Subcutaneous adipose tissue (tissue), 4 donors: ENCODE results near the gene GPHN. TPM values are rescaled to one million over a fixed set of nuclear protein-coding genes. Genes with fewer than 3 reads are reported as not detected.

Experiments used
- total RNA-seq, 4 donors: library from RNA; depleted of rRNA; stranded (reverse); fragments of >200 nt; gene quantifications; one replicate each; pipeline ENCODE4 v1.1.0, GENCODE V29; 2016
- TF ChIP-seq, protein P1 (sequence below): fragments of 450-650 bp; IDR thresholded peaks from one replicate; pipeline ENCODE4 v1.5.1; 2016; ENCODE audit warnings: low read depth, mild to moderate bottlenecking, control low read depth, antibody characterized with exemption, moderate library complexity

Gene GPHN
- total RNA-seq, 4 donors from 2014 or later: 18.0 to 38.2 (median 20.5) TPM

DNA sequence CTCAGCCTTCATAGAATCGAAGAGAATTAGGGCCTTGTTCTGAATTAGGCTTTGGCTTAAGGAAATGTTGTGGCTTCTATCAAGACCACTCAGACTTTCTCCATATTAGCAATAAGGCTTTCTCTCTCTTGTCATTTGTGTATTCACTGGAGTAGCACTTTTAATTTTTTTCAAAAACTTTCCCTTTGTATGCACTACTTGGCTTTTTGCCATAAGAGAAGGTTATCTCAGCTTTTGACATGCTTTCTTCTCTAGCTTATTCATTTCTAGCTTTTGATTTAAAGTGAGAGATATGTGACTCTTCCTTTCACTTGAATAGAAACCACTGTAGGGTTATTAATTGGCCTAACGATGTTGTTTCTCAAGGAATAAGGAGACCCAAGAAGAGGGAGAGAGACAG is 244.2 kb downstream of the GPHN start:
- TF ChIP-seq, protein P1, sequence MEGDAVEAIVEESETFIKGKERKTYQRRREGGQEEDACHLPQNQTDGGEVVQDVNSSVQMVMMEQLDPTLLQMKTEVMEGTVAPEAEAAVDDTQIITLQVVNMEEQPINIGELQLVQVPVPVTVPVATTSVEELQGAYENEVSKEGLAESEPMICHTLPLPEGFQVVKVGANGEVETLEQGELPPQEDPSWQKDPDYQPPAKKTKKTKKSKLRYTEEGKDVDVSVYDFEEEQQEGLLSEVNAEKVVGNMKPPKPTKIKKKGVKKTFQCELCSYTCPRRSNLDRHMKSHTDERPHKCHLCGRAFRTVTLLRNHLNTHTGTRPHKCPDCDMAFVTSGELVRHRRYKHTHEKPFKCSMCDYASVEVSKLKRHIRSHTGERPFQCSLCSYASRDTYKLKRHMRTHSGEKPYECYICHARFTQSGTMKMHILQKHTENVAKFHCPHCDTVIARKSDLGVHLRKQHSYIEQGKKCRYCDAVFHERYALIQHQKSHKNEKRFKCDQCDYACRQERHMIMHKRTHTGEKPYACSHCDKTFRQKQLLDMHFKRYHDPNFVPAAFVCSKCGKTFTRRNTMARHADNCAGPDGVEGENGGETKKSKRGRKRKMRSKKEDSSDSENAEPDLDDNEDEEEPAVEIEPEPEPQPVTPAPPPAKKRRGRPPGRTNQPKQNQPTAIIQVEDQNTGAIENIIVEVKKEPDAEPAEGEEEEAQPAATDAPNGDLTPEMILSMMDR: no peak

DNA sequence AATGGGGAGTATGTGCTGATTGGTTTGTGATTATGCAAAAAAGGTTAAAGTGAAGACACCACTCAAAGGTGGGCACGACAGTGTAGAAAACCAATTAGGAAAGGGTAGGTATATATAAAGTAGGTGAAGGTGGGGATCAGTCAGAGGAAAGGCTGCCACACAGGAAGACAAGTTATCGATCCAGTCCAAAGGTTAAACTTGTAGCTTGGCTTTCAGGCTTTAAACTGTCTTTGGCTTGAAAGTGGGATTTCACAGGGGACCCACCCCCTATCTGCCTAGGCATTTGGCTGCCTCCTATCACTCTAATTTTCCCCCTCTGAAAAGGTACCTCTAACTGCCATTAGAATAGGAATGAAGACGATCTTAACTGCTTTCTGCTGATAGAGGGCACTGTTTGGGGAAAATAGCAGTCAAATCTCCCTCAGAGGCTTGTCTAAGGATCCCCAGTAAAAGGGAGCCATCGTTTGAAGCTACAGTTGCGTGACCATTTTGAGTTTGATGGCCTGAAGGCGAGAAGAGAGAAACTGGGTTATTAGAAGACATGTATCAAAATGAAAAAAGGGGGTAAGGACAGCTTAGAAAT is 250.2 kb downstream of the GPHN start:
- TF ChIP-seq, protein P1: no peak

DNA sequence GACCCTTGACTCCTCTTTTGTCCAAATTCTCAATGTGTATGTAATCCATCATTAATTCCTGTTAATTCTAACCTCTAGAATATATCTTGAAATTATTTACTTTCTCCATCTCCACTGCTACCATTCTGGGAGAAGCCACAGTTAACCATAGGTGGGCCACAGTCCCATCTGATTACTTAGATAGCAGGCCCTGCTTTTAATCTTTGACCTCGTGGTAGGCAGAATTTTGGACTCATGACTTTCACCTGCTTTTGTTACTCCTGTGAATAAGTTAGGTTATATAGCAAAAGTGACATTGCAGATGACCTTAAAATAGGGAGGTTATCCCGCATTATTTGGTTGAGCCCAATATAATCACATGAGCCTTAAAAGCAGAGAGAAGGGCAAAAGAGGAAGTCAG is 264.2 kb downstream of the GPHN start:
- TF ChIP-seq, protein P1: no peak

DNA sequence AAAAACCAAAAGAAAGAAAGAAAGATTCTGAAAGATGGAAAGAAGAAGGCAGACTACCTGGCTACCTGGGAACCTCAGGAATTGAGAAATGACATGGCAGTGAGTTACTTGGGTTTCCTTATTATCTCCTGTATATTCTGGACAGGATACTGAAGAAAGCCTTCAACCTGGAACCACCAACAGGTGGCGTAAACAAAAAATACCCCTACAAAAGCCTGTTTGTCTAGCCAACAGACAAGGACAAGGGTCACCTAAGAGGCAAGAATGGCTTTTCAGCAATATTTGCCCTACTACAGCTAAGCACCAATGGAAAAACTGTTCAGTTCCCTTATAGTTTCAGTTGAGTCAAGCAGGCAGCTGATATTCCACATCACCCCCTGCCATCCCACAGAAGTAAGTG is 274.9 kb downstream of the GPHN start:
- TF ChIP-seq, protein P1: no peak

DNA sequence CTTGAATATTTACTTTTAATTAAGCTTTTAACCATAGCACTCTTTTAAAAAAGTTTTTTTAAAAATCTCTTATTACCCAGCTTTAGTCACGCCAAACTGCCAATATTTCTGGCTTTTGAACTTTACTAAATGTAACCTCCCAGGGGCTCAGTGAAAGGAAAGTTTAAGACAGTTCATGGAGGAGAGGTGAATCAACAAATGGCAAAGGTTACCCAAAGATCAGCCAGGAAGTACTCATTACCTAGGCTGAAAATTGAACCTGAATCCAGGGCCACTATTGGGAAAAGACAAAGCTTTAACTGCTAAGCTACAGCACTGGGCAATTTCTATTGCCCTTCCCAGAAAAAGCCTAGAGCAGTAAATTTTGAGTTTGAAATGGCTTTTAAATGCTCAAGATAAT is 282.2 kb downstream of the GPHN start:
- TF ChIP-seq, protein P1: no peak

DNA sequence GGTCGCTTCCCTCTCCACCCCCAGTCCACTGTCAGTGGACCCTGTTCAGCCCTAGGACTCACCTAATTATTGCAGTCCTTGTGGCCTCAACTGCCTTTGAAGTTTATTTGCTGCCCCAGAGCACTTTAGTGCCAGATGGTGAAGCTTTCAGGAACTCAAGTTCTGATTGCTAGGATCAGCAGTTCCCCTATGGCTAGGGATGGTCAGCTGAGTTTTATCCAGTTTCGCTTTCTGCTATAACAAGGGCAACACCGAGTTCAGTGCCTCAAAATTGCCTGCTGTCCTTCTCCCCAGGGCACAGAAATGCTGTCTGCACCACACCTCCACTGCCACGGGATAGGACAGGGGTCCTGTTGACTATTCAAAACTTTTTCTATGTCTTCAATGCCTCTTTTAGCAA is 295.0 kb downstream of the GPHN start:
- TF ChIP-seq, protein P1: no peak

DNA sequence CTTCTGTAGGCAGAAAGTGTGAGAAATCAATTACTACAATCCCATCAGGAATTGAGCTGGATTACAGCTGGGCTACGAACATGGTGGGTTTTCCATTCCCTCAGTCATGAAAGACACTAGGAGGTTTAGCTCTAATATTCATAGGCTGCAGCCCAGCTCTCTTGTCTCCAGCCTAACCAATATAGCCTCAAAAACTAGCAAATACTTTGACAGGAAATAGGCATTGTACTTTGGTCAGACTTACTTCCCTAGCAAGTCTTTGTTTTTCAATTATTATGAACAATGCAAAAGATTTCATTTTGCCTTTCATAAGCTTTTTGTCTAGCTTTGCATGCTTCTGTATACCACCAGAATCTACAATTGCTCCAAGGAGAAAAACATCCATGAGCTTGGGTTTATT is 296.2 kb downstream of the GPHN start:
- TF ChIP-seq, protein P1: no peak
